K562 (cell line): ENCODE measurements around the gene HPS4. TPM values are rescaled to one million over a fixed set of nuclear protein-coding genes. Genes with fewer than 3 reads are reported as not detected.

Source experiments
- ATAC-seq: fragments of 200-7000 bp; cut with Tn5 transposase; 3 replicates; pipeline ENCODE4 v1.9.1; 2020; ENCODE audit warnings: moderate library complexity
- BruUV-seq: library from RNA; stranded (reverse); fragments of 400-500 nt; replicated peaks from 2 replicates; lab custom pipeline; 2021; lab: Mats Ljungman, UMichigan
- CTCF ChIA-PET: fragments of 300-600 bp; formaldehyde crosslinking; extraction: SDS; loops from one replicate; lab custom pipeline; 2021; ENCODE audit warnings: low intra/inter-chr PET ratio; lab: Yijun Ruan, JAX
- POLR2A ChIA-PET: fragments of 300-600, 350-650 bp; sonication (Branson Sonifier 250); formaldehyde crosslinking; extraction: SDS; loops from one replicate; lab custom pipeline; 2021; ENCODE audit warnings: antibody characterized with exemption, inconsistent platforms; lab: Yijun Ruan, JAX
- DNase-seq, 4 experiments: peaks; one replicate each; pipeline versions ENCODE4 v3.0.0 to v3.0.0-alpha.2; 2011 to 2018; ENCODE audit warnings: low spot score in 3 of 4, mixed read lengths in 3 of 4; ENCODE audit errors: extremely low read depth in 1 of 4
- FAIRE-seq: peaks from 2 replicates; lab custom pipeline; 2011; peaks lifted over from hg19 to GRCh38; lab: Jason Lieb, UNC
- H2AFZ ChIP-seq: 2 replicates; pipeline ENCODE4 v1.6.0; 2011; ENCODE audit warnings: low read depth, low read length, control low read depth, inconsistent platforms
- H3K27ac ChIP-seq: fragments of 200-600 bp; 3 replicates; pipeline ENCODE4 v1.8.0; 2011; ENCODE audit warnings: low read depth, mild to moderate bottlenecking, control low read depth, inconsistent platforms, low read length, moderate library complexity, mixed read lengths; ENCODE audit errors: extremely low read depth
- H3K27me3 ChIP-seq, 2 experiments: fragments of 300-600 bp in 1 of 2; 2 replicates in 1 of 2; 3 replicates in 1 of 2; pipeline versions ENCODE4 v1.6.0 to v1.8.0; 2011; ENCODE audit warnings: inconsistent platforms in 2 of 2, low read length in 2 of 2, mild to moderate bottlenecking in 1 of 2, mixed read lengths in 1 of 2, moderate library complexity in 1 of 2; ENCODE audit not compliant: control insufficient read depth in 2 of 2, insufficient read depth in 2 of 2
- H3K36me3 ChIP-seq: fragments of 300-600 bp; 3 replicates; pipeline ENCODE4 v1.8.0; 2011; ENCODE audit warnings: mild to moderate bottlenecking, low read length, inconsistent platforms; ENCODE audit not compliant: control insufficient read depth, insufficient read depth
- H3K4me1 ChIP-seq, 2 experiments: fragments of 200-600 bp in 1 of 2; replicated peaks in 1 of 2; 2 replicates in 1 of 2; 3 replicates in 1 of 2; pipeline versions ENCODE4 v1.5.1 to v1.8.0; 2011; ENCODE audit warnings: inconsistent platforms in 2 of 2, low read length in 2 of 2, mild to moderate bottlenecking in 1 of 2, mixed read lengths in 1 of 2, moderate library complexity in 1 of 2; ENCODE audit not compliant: control insufficient read depth in 2 of 2, insufficient read depth in 2 of 2
- H3K4me2 ChIP-seq: 2 replicates; pipeline ENCODE4 v1.6.1; 2011; ENCODE audit warnings: low read length, control low read depth, inconsistent platforms, mixed read lengths; ENCODE audit not compliant: insufficient read depth
- H3K4me3 ChIP-seq: fragments of 200-600 bp; sonication (generic), shearing (Covaris generic); 2 replicates; pipeline ENCODE4 v1.5.1; 2016; ENCODE audit warnings: control low read depth, inconsistent platforms
- H3K79me2 ChIP-seq: fragments of 200-600 bp; 3 replicates; pipeline ENCODE4 v1.8.0; 2011; ENCODE audit warnings: low read length, inconsistent platforms; ENCODE audit not compliant: control insufficient read depth, insufficient read depth
- H3K9ac ChIP-seq, 2 experiments: 2 replicates each; pipeline versions ENCODE4 v1.6.0 to v1.6.1; 2011; ENCODE audit warnings: low read depth in 2 of 2, low read length in 2 of 2, control low read depth in 1 of 2, inconsistent platforms in 1 of 2, mild to moderate bottlenecking in 1 of 2, mixed read lengths in 1 of 2; ENCODE audit not compliant: insufficient read depth in 1 of 2
- H3K9me1 ChIP-seq: one replicate; pipeline ENCODE4 v1.6.0; 2011; ENCODE audit warnings: inconsistent platforms, mild to moderate bottlenecking, low read length, moderate library complexity; ENCODE audit not compliant: control insufficient read depth, insufficient read depth
- H3K9me3 ChIP-seq: replicated peaks from 2 replicates; pipeline ENCODE4 v1.5.1; 2011; ENCODE audit warnings: low read depth, low read length, inconsistent platforms; ENCODE audit not compliant: control insufficient read depth, insufficient read depth
- H4K20me1 ChIP-seq: replicated peaks from 2 replicates; pipeline ENCODE4 v1.6.1; 2011; ENCODE audit warnings: low read length, inconsistent platforms, mixed read lengths; ENCODE audit not compliant: control insufficient read depth, insufficient read depth
- ZBTB1 ChIP-seq: sonication (generic); formaldehyde crosslinking; IDR thresholded peaks from 2 replicates; pipeline ENCODE4 v1.8.1; 2023; ENCODE audit warnings: missing genetic modification reagents, low read depth, mild to moderate bottlenecking, borderline replicate concordance
- WGBS: fragments of 100-300 bp; shearing (Covaris generic); methylation state at CpG from one replicate; pipeline ENCODE4 v1.1.6; 2016; ENCODE audit warnings: low coverage, mixed read lengths; ENCODE audit not compliant: insufficient coverage; ENCODE audit errors: missing lambda C conversion rate; 5-methylcytosine and 5-hydroxymethylcytosine counted together
- in situ Hi-C: fragments of 300-500 bp; cut with MboI; formaldehyde crosslinking; loops from 4 replicates; pipeline ENCODE4 v1.15.0; 2018; ENCODE audit warnings: inconsistent platforms, mixed read lengths
- intact Hi-C: fragments of 100-400 bp; cut with micrococcal nuclease; formaldehyde crosslinking; loops from 2 replicates; pipeline ENCODE4 v1.14.2; 2022
- polyA plus RNA-seq, 8 experiments: library from polyadenylated mRNA; depleted of rRNA in 4 of 8; stranded (reverse) in 5 of 8; unstranded in 3 of 8; fragments of >200 nt; fragmentation: Nextera tagmentation in 2 of 8; fragmentation: Illumina TruSeq in 1 of 8; extraction: Ambion mirVana in 2 of 8; extraction: Trizol in 1 of 8; gene quantifications; 2 replicates each; pipeline versions ENCODE4 v1.2.1 to v1.2.3, GENCODE V29; 2011 to 2014; ENCODE audit warnings: inconsistent platforms in 1 of 8, missing spikeins in 1 of 8
- total RNA-seq, 7 experiments: library from RNA; depleted of rRNA in 6 of 7; stranded (reverse); fragments of >200 nt in 6 of 7; fragmentation: Illumina TruSeq in 2 of 7; extraction: Trizol in 2 of 7; gene quantifications; 2 replicates each; pipeline versions ENCODE4 v1.2.1 to v1.2.3, GENCODE V29; 2011 to 2021; ENCODE audit warnings: low replicate concordance in 1 of 7
- TF ChIP-seq, protein P1 (sequence below): fragments of 450-650 bp; IDR thresholded peaks from 2 replicates; pipeline ENCODE4 v1.6.1; 2017; ENCODE audit warnings: mild to moderate bottlenecking, moderate library complexity

The HPS4 gene
- total and polyA plus RNA-seq, 9 of the 15 experiments (the other 6 are each of a cell fraction or from before 2014, with no cell fraction given), result 12.8 to 29.2 (median 25.3) TPM

DNA sequence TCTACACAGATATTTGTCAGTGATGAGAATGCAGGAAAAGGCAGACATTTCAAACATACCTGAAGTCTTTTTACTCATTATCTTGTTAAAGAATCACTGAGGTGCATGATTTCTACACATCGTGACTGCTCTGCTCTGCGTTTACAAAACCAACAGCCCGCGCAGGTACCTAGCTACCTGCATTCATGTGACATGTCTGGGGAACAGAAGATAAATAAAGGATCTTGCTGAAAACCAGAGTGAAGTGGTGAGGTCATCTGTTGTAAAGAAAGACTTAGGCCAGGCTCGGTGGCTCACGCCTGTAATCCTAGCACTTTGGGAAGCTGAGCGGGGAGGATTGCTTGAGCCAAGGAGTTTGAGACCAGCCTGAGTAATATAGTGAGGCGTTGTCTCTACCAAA, 38.8 kb downstream of the HPS4 start:
- H3K4me2 ChIP-seq, result no peak overlapping the region
- in situ Hi-C loops, result no loop called here
- ATAC-seq (no peak), DNase-seq (no peak), FAIRE-seq (no peak)
- no TSS peak for BruUV-seq
- H3K9ac ChIP-seq, result no peak overlapping the region
- no peak overlapping the region for H2AFZ ChIP-seq
- no peaks in the 10 kb centered on the region for H4K20me1 ChIP-seq
- CTCF ChIA-PET, result no interaction called here
- H3K4me1 ChIP-seq, result peaks cover 0 to 3% of the 10 kb centered on the region in 2 experiments; a peak in 3 of 5 replicates
- H3K79me2 ChIP-seq, result no peaks in the 10 kb centered on the region
- no peaks in the 10 kb centered on the region for H3K9me1 ChIP-seq
- H3K27ac ChIP-seq, result no peak overlapping the region
- TF ChIP-seq ZBTB1 (CRISPR knock-in tag), result no peak
- TF ChIP-seq, protein P1, sequence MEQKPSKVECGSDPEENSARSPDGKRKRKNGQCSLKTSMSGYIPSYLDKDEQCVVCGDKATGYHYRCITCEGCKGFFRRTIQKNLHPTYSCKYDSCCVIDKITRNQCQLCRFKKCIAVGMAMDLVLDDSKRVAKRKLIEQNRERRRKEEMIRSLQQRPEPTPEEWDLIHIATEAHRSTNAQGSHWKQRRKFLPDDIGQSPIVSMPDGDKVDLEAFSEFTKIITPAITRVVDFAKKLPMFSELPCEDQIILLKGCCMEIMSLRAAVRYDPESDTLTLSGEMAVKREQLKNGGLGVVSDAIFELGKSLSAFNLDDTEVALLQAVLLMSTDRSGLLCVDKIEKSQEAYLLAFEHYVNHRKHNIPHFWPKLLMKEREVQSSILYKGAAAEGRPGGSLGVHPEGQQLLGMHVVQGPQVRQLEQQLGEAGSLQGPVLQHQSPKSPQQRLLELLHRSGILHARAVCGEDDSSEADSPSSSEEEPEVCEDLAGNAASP, result no peak
- TF ChIP-seq, all 486 proteins: peak for 0
- H3K4me3 ChIP-seq, result no peak overlapping the region
- 57% methylated on average over 6 of the region's 8 CpGs for WGBS
- H3K36me3 ChIP-seq, result no peaks in the 10 kb centered on the region
- no peaks in the 10 kb centered on the region for H3K27me3 ChIP-seq
- H3K9me3 ChIP-seq, result no peaks in the 10 kb centered on the region
- intact Hi-C loops, result no loop called here
- POLR2A ChIA-PET, result interaction anchor here (0.5 to 1.1 kb wide), 2 partner anchors 20 to 50 kb away, joined by 3 to 7 read pairs; no protein-coding TSS in a partner anchor
